ENCODE measurements around the gene TSHZ2.

TSHZ2 gene

DNA sequence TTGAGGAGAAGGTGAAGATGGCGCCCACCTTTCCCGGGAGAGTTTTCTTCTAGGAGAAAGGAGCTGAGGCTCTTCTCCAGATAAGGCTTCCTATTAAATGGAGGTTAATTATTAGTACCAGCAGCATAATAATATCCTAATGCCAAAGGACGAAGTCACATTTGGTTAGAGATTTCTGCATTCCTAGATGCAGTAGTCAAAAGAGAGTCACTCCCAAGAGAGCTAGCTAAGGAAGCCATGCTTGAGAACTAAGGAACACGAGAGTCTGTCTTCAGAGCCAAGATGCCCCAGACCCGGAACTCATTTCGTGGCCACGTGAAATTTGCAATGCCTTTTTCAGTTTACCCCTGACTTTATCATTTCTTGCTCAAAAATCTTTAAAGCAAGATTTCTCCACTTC is 132.7 kb downstream of the TSHZ2 start:
- H3K36me3 ChIP-seq (ENCODE audit: control insufficient read depth in 2 of 2, insufficient read depth in 2 of 2, low read length in 2 of 2): no peaks in the 10 kb centered on the region
- H3K4me1 ChIP-seq (ENCODE audit: control insufficient read depth in 2 of 2, insufficient read depth in 2 of 2, low read length in 2 of 2): no peaks in the 10 kb centered on the region
- no peak overlapping the region for H3K9ac ChIP-seq (ENCODE audit: low read depth in 1 of 2, low read length in 2 of 2)
- no peaks in the 10 kb centered on the region for H3K27me3 ChIP-seq (ENCODE audit: control insufficient read depth in 2 of 2, insufficient read depth in 2 of 2, low read length in 2 of 2)
- H3K9me3 ChIP-seq (ENCODE audit: control insufficient read depth in 2 of 2, low read length in 2 of 2): no peaks in the 10 kb centered on the region
- no peak overlapping the region for H3K27ac ChIP-seq (ENCODE audit: low read depth in 2 of 2, low read length in 2 of 2)
- H3K4me3 ChIP-seq (ENCODE audit: low read length in 2 of 2): no peak overlapping the region

DNA sequence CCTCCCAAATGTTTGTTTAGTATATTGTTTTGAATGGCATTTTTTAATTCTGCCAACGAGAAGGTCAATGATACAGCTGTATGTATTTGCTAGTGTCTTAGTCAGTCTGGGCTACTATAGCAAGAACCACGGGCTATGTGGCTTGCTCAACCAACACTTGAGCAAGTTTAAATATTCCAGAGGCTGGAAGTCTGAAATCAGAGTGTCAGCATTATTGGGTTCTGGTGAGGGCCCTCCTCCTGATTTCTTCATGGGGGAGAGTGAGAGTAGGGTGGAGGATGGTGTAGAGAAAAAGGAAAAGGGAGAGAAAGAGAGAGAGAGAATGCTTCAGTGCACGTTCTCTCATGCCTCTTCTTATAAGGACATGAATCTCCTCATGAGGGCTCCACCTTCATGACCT is 144.6 kb downstream of the TSHZ2 start:
- H3K27ac ChIP-seq (ENCODE audit: low read depth in 2 of 2, low read length in 2 of 2): no peak overlapping the region
- no peaks in the 10 kb centered on the region for H3K4me1 ChIP-seq (ENCODE audit: control insufficient read depth in 2 of 2, insufficient read depth in 2 of 2, low read length in 2 of 2)
- H3K27me3 ChIP-seq (ENCODE audit: control insufficient read depth in 2 of 2, insufficient read depth in 2 of 2, low read length in 2 of 2): peaks cover 0 to 3% of the 10 kb centered on the region in 2 donors
- no peak overlapping the region for H3K4me3 ChIP-seq (ENCODE audit: low read length in 2 of 2)
- H3K9ac ChIP-seq (ENCODE audit: low read depth in 1 of 2, low read length in 2 of 2): no peak overlapping the region
- H3K36me3 ChIP-seq (ENCODE audit: control insufficient read depth in 2 of 2, insufficient read depth in 2 of 2, low read length in 2 of 2): no peaks in the 10 kb centered on the region
- H3K9me3 ChIP-seq (ENCODE audit: control insufficient read depth in 2 of 2, low read length in 2 of 2): no peaks in the 10 kb centered on the region

DNA sequence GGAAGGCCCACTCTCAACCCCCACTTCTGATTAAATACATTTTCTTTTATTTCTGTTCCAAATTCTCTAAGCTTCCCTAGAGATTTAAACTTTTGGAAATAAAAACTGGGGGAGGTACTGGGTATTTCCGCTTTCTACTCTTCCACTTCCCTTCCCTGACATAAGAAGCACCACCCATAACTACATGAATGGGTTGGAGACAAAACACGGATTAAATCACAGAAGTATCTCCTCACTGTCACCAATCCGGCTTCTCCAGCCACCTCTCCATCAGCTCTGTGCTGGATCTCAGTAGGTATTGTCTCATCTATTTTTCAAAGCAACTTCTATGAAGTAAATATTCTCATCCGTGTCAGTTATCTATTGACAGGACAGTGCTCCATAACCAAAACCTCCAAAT is 150.7 kb downstream of the TSHZ2 start:
- H3K36me3 ChIP-seq (ENCODE audit: control insufficient read depth in 2 of 2, insufficient read depth in 2 of 2, low read length in 2 of 2): no peaks in the 10 kb centered on the region
- H3K9ac ChIP-seq (ENCODE audit: low read depth in 1 of 2, low read length in 2 of 2): no peak overlapping the region
- no peaks in the 10 kb centered on the region for H3K27me3 ChIP-seq (ENCODE audit: control insufficient read depth in 2 of 2, insufficient read depth in 2 of 2, low read length in 2 of 2)
- H3K9me3 ChIP-seq (ENCODE audit: control insufficient read depth in 2 of 2, low read length in 2 of 2): no peaks in the 10 kb centered on the region
- no peaks in the 10 kb centered on the region for H3K4me1 ChIP-seq (ENCODE audit: control insufficient read depth in 2 of 2, insufficient read depth in 2 of 2, low read length in 2 of 2)
- H3K27ac ChIP-seq (ENCODE audit: low read depth in 2 of 2, low read length in 2 of 2): no peak overlapping the region
- no peak overlapping the region for H3K4me3 ChIP-seq (ENCODE audit: low read length in 2 of 2)

DNA sequence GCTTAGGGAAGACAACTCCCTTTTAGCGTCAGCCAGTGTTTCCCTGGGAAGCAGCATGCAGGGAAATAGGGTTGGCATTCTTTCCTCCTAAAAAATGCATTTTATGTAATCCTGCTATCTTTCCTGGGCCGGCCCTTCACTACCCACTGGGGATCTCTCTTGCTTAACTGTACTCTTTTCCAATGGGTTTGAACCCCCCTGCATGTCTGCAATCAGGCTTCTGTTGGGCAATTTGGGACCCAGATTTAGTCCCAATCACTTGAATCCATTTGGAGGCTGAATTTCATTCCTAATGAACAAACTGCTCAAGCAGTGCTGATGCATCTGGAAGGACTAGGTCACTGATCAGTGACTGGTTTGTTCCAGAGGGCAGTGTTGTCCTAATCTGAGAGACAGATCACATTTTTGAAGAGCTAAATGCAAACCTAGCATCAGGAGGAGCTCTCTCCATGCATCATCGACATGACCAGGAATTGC is 152.0 kb downstream of the TSHZ2 start:
- Histone ChIP-seq H3K9ac (ENCODE audit: low read depth in 1 of 2, low read length in 2 of 2) (no peak overlapping the region), H3K27ac (ENCODE audit: low read depth in 2 of 2, low read length in 2 of 2) (no peak overlapping the region), H3K4me1 (ENCODE audit: control insufficient read depth in 2 of 2, insufficient read depth in 2 of 2, low read length in 2 of 2) (no peaks in the 10 kb centered on the region), H3K27me3 (ENCODE audit: control insufficient read depth in 2 of 2, insufficient read depth in 2 of 2, low read length in 2 of 2) (no peaks in the 10 kb centered on the region), H3K4me3 (ENCODE audit: low read length in 2 of 2) (no peak overlapping the region), H3K36me3 (ENCODE audit: control insufficient read depth in 2 of 2, insufficient read depth in 2 of 2, low read length in 2 of 2) (no peaks in the 10 kb centered on the region), H3K9me3 (ENCODE audit: control insufficient read depth in 2 of 2, low read length in 2 of 2) (no peaks in the 10 kb centered on the region)

DNA sequence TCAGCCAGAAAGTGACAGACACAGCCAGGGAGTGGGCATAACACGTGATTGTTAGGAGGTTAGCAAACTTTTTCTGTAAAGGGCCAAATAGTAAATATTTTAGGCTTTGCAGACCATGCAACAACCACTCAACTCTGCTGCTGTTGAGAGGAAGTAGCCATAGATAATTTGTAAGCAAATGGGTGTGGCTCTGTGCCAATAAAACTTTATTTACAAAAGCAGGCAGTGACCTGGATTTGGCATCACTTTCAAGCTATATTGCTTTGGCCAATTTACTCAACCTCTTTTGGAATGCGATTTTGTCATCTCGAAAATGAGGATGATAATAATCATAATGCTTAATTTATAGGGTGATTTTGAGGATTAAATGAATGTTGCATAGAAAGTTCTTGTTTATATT is 152.6 kb downstream of the TSHZ2 start:
- no peaks in the 10 kb centered on the region for H3K9me3 ChIP-seq (ENCODE audit: control insufficient read depth in 2 of 2, low read length in 2 of 2)
- H3K27ac ChIP-seq (ENCODE audit: low read depth in 2 of 2, low read length in 2 of 2): no peak overlapping the region
- no peaks in the 10 kb centered on the region for H3K27me3 ChIP-seq (ENCODE audit: control insufficient read depth in 2 of 2, insufficient read depth in 2 of 2, low read length in 2 of 2)
- H3K4me3 ChIP-seq (ENCODE audit: low read length in 2 of 2): no peak overlapping the region
- no peaks in the 10 kb centered on the region for H3K4me1 ChIP-seq (ENCODE audit: control insufficient read depth in 2 of 2, insufficient read depth in 2 of 2, low read length in 2 of 2)
- no peaks in the 10 kb centered on the region for H3K36me3 ChIP-seq (ENCODE audit: control insufficient read depth in 2 of 2, insufficient read depth in 2 of 2, low read length in 2 of 2)
- H3K9ac ChIP-seq (ENCODE audit: low read depth in 1 of 2, low read length in 2 of 2): no peak overlapping the region

DNA sequence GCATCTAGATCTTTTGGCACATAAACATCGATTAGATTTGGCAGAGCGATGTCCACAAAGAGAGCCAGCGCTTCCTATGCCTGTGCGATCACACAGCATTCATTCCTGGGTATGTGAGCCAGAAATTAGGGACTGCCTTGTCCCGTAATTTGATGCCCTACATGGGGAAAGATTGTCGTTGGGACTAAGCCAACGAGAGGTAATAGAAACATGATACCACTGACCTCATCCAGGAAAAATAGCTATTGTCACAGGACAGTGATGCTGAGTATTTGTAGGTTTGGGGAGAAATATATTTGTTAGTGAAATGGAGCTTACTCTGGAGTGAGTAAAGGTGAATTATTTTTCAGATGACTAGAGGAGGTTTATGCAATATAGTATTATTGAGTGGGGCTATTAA is 154.0 kb downstream of the TSHZ2 start:
- Histone ChIP-seq H3K9me3 (ENCODE audit: control insufficient read depth in 2 of 2, low read length in 2 of 2) (no peaks in the 10 kb centered on the region), H3K9ac (ENCODE audit: low read depth in 1 of 2, low read length in 2 of 2) (no peak overlapping the region), H3K27me3 (ENCODE audit: control insufficient read depth in 2 of 2, insufficient read depth in 2 of 2, low read length in 2 of 2) (no peaks in the 10 kb centered on the region), H3K36me3 (ENCODE audit: control insufficient read depth in 2 of 2, insufficient read depth in 2 of 2, low read length in 2 of 2) (no peaks in the 10 kb centered on the region), H3K4me3 (ENCODE audit: low read length in 2 of 2) (no peak overlapping the region), H3K4me1 (ENCODE audit: control insufficient read depth in 2 of 2, insufficient read depth in 2 of 2, low read length in 2 of 2) (no peaks in the 10 kb centered on the region), H3K27ac (ENCODE audit: low read depth in 2 of 2, low read length in 2 of 2) (no peak overlapping the region)

DNA sequence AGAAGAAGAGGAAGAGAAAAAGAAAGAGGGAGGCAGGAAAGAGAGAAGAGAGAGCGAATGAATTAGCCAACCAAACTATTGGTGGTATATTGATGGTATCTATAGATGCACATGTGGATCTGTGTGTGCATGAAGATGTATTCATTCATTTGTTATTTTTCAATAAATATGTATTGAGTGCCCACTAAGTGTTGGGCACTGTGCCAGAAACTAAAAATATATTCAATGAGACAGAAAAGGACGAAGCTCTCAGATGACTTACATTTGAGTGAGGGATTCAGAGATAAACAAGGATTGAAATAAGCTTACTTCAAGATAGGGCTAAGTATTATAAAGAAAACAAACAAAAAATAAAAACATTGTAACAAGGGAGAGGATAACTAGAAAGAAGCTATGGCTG is 154.9 kb downstream of the TSHZ2 start:
- Histone ChIP-seq H3K9me3 (ENCODE audit: control insufficient read depth in 2 of 2, low read length in 2 of 2) (no peaks in the 10 kb centered on the region), H3K27me3 (ENCODE audit: control insufficient read depth in 2 of 2, insufficient read depth in 2 of 2, low read length in 2 of 2) (no peaks in the 10 kb centered on the region), H3K9ac (ENCODE audit: low read depth in 1 of 2, low read length in 2 of 2) (no peak overlapping the region), H3K36me3 (ENCODE audit: control insufficient read depth in 2 of 2, insufficient read depth in 2 of 2, low read length in 2 of 2) (no peaks in the 10 kb centered on the region), H3K4me3 (ENCODE audit: low read length in 2 of 2) (no peak overlapping the region), H3K27ac (ENCODE audit: low read depth in 2 of 2, low read length in 2 of 2) (no peak overlapping the region), H3K4me1 (ENCODE audit: control insufficient read depth in 2 of 2, insufficient read depth in 2 of 2, low read length in 2 of 2) (no peaks in the 10 kb centered on the region)

DNA sequence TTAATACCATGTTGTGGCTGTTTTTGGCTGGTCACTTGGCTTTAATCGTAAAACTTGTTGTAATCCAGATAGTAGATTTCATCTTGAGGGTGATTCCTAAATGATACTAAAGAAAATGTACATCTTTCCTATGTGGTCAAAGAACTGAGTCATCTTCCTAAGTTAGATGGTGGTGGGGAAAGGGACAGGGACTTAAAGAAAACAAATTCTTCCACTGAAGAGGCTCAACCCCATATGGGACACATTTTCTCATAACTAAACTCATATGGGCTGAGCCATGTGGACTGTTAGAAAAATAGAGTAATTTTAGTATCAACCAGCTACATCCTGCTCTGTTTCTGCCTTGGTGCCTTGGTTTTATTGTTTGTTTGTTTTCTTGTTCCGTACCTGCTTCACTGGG is 155.8 kb downstream of the TSHZ2 start:
- H3K4me3 ChIP-seq (ENCODE audit: low read length in 2 of 2): no peak overlapping the region
- peaks cover 0 to 2% of the 10 kb centered on the region in 2 donors for H3K27me3 ChIP-seq (ENCODE audit: control insufficient read depth in 2 of 2, insufficient read depth in 2 of 2, low read length in 2 of 2)
- H3K36me3 ChIP-seq (ENCODE audit: control insufficient read depth in 2 of 2, insufficient read depth in 2 of 2, low read length in 2 of 2): no peaks in the 10 kb centered on the region
- H3K27ac ChIP-seq (ENCODE audit: low read depth in 2 of 2, low read length in 2 of 2): no peak overlapping the region
- H3K4me1 ChIP-seq (ENCODE audit: control insufficient read depth in 2 of 2, insufficient read depth in 2 of 2, low read length in 2 of 2): no peaks in the 10 kb centered on the region
- no peaks in the 10 kb centered on the region for H3K9me3 ChIP-seq (ENCODE audit: control insufficient read depth in 2 of 2, low read length in 2 of 2)
- no peak overlapping the region for H3K9ac ChIP-seq (ENCODE audit: low read depth in 1 of 2, low read length in 2 of 2)

DNA sequence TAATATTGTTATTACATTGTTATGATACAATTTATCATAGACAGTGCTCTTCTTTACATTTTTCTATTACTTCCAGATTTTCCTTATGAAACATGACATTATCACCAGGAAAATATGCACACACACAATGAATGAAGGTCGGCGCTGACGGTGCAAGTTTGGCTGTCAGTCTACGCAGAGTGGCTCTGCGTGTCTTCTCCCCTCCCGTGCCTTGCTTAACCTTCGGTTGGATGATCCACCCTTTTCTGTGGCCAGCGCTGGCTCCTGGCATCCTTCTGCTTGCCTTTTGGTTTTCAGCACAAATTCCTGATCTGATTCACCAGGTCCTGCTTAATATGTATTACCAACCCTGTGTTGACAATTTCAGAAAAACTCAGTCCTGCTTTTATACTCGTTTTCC is 157.4 kb downstream of the TSHZ2 start:
- H3K9ac ChIP-seq (ENCODE audit: low read depth in 1 of 2, low read length in 2 of 2): no peak overlapping the region
- H3K27ac ChIP-seq (ENCODE audit: low read depth in 2 of 2, low read length in 2 of 2): no peak overlapping the region
- H3K27me3 ChIP-seq (ENCODE audit: control insufficient read depth in 2 of 2, insufficient read depth in 2 of 2, low read length in 2 of 2): peaks cover 0 to 2% of the 10 kb centered on the region in 2 donors
- H3K9me3 ChIP-seq (ENCODE audit: control insufficient read depth in 2 of 2, low read length in 2 of 2): no peaks in the 10 kb centered on the region
- H3K4me1 ChIP-seq (ENCODE audit: control insufficient read depth in 2 of 2, insufficient read depth in 2 of 2, low read length in 2 of 2): no peaks in the 10 kb centered on the region
- no peaks in the 10 kb centered on the region for H3K36me3 ChIP-seq (ENCODE audit: control insufficient read depth in 2 of 2, insufficient read depth in 2 of 2, low read length in 2 of 2)
- no peak overlapping the region for H3K4me3 ChIP-seq (ENCODE audit: low read length in 2 of 2)

DNA sequence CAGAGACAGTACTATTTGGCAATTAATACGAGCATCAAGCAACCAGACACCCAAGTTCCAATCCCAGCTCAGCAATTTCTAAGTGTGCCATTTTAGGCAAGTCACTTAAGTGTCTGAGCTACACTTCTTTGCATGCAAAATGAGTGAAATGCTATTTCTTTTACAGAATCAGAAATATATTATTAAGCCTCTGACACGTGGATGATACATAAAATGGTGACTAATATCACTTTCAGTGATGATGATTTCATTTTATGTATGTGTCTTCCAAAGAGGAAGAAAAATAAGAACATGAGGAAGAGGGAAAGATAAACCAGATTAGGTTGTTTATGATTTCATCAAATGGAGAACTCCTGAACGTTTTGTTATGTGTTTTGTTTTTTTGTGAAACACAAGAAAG is 158.6 kb downstream of the TSHZ2 start:
- H3K36me3 ChIP-seq (ENCODE audit: control insufficient read depth in 2 of 2, insufficient read depth in 2 of 2, low read length in 2 of 2): no peaks in the 10 kb centered on the region
- H3K4me1 ChIP-seq (ENCODE audit: control insufficient read depth in 2 of 2, insufficient read depth in 2 of 2, low read length in 2 of 2): no peaks in the 10 kb centered on the region
- H3K27me3 ChIP-seq (ENCODE audit: control insufficient read depth in 2 of 2, insufficient read depth in 2 of 2, low read length in 2 of 2): peaks cover 0 to 2% of the 10 kb centered on the region in 2 donors
- H3K4me3 ChIP-seq (ENCODE audit: low read length in 2 of 2): no peak overlapping the region
- no peaks in the 10 kb centered on the region for H3K9me3 ChIP-seq (ENCODE audit: control insufficient read depth in 2 of 2, low read length in 2 of 2)
- no peak overlapping the region for H3K27ac ChIP-seq (ENCODE audit: low read depth in 2 of 2, low read length in 2 of 2)
- H3K9ac ChIP-seq (ENCODE audit: low read depth in 1 of 2, low read length in 2 of 2): no peak overlapping the region

DNA sequence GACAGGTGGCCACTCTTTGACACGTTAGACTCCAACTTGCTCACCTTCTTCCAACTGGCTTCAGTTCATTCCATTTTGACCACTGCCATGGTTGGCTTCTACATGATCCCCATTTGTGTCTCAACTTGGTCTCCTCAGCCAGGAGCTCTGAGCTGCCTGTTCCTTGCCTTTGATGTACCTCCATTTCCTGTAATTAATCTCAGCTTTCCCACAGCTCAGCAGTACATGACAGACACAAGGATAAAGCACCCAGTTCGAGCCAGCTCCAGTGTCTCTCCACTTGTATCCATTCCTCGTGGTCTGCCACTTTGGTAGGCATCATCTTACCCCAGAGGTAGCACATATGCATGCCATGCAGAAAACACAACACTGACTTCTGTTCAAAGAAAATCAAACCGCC is 161.0 kb downstream of the TSHZ2 start:
- Histone ChIP-seq H3K27me3 (ENCODE audit: control insufficient read depth in 2 of 2, insufficient read depth in 2 of 2, low read length in 2 of 2) (peaks cover 0 to 2% of the 10 kb centered on the region in 2 donors), H3K4me1 (ENCODE audit: control insufficient read depth in 2 of 2, insufficient read depth in 2 of 2, low read length in 2 of 2) (no peaks in the 10 kb centered on the region), H3K9ac (ENCODE audit: low read depth in 1 of 2, low read length in 2 of 2) (no peak overlapping the region), H3K36me3 (ENCODE audit: control insufficient read depth in 2 of 2, insufficient read depth in 2 of 2, low read length in 2 of 2) (no peaks in the 10 kb centered on the region), H3K4me3 (ENCODE audit: low read length in 2 of 2) (no peak overlapping the region), H3K9me3 (ENCODE audit: control insufficient read depth in 2 of 2, low read length in 2 of 2) (no peaks in the 10 kb centered on the region), H3K27ac (ENCODE audit: low read depth in 2 of 2, low read length in 2 of 2) (no peak overlapping the region)

Measured in mucosa of rectum (tissue), 2 donors.